GM12878 (cell line): Measurements from ENCODE around the gene FOLR2. TPM values are rescaled to one million over a fixed set of nuclear protein-coding genes. Genes with fewer than 3 reads are reported as not detected.

Experiments
- ATAC-seq: fragments of 200-7000 bp; cut with Tn5 transposase; 3 replicates; pipeline ENCODE4 v1.9.1; 2020; ENCODE audit warnings: mild to moderate bottlenecking, moderate library complexity
- BruUV-seq: library from RNA; stranded (reverse); fragments of 400-500 nt; replicated peaks from 2 replicates; lab custom pipeline; 2021; lab: Mats Ljungman, UMichigan
- CTCF ChIA-PET: fragments of 300-600 bp; sonication (Branson Sonifier 250); formaldehyde crosslinking; extraction: SDS; loops from one replicate; lab custom pipeline; 2021; ENCODE audit warnings: inconsistent platforms; lab: Yijun Ruan, JAX
- POLR2A ChIA-PET: fragments of 350-600 bp; formaldehyde crosslinking; extraction: SDS; loops from one replicate; lab custom pipeline; 2021; ENCODE audit warnings: inconsistent platforms; lab: Charles Lee
- RAD21 ChIA-PET: fragments of 300-600 bp; sonication (Branson Sonifier 250); formaldehyde crosslinking; loops from one replicate; lab custom pipeline; 2023; ENCODE audit warnings: antibody characterized with exemption; ENCODE audit not compliant: unreplicated experiment; lab: Charles Lee
- SMC1A ChIA-PET: fragments of 300-600 bp; sonication (Branson Sonifier 250); formaldehyde crosslinking; loops from one replicate; lab custom pipeline; 2023; ENCODE audit not compliant: unreplicated experiment, uncharacterized antibody; lab: Charles Lee
- DNase-seq: peaks from one replicate; pipeline ENCODE4 v3.0.0-alpha.2; 2011; ENCODE audit warnings: low read depth, low spot score
- FAIRE-seq: peaks from 3 replicates; lab custom pipeline; 2011; peaks lifted over from hg19 to GRCh38; lab: Jason Lieb, UNC
- H2AFZ ChIP-seq: 2 replicates; pipeline ENCODE4 v1.6.0; 2011; ENCODE audit warnings: low read depth, low read length, control low read depth; ENCODE audit not compliant: control insufficient read depth
- H3K27ac ChIP-seq: 2 replicates; pipeline ENCODE4 v1.5.1; 2011; ENCODE audit warnings: control low read depth; ENCODE audit not compliant: control insufficient read depth, insufficient read depth
- H3K27me3 ChIP-seq, 2 experiments: replicated peaks in 1 of 2; 2 replicates each; pipeline versions ENCODE4 v1.6.0 to v1.6.1; 2011; ENCODE audit warnings: low read length in 1 of 2; ENCODE audit not compliant: control insufficient read depth in 2 of 2, insufficient read depth in 2 of 2
- H3K36me3 ChIP-seq, 2 experiments: 2 replicates each; pipeline ENCODE4 v1.5.1; 2011; ENCODE audit warnings: low read length in 1 of 2; ENCODE audit not compliant: control insufficient read depth in 2 of 2, insufficient read depth in 2 of 2
- H3K4me1 ChIP-seq: 2 replicates; pipeline ENCODE4 v1.6.1; 2011; ENCODE audit warnings: mild to moderate bottlenecking, low read length, moderate library complexity, mixed read lengths; ENCODE audit not compliant: control insufficient read depth, insufficient read depth
- H3K4me2 ChIP-seq: 2 replicates; pipeline ENCODE4 v1.6.0; 2011; ENCODE audit warnings: control low read depth; ENCODE audit not compliant: control insufficient read depth, insufficient read depth
- H3K4me3 ChIP-seq: fragments of 200-600 bp; sonication (generic); 2 replicates; pipeline ENCODE4 v1.5.1; 2016
- H3K79me2 ChIP-seq: 2 replicates; pipeline ENCODE4 v1.6.0; 2011; ENCODE audit warnings: low read length; ENCODE audit not compliant: control insufficient read depth, insufficient read depth
- H3K9ac ChIP-seq: 2 replicates; pipeline ENCODE4 v1.8.0; 2011; ENCODE audit warnings: low read length, control low read depth, mixed read lengths; ENCODE audit not compliant: control insufficient read depth, insufficient read depth
- H3K9me3 ChIP-seq: replicated peaks from 3 replicates; pipeline ENCODE4 v1.5.1; 2011; ENCODE audit warnings: mild to moderate bottlenecking, low read length; ENCODE audit not compliant: control insufficient read depth, insufficient read depth
- H4K20me1 ChIP-seq: 2 replicates; pipeline ENCODE4 v1.6.0; 2011; ENCODE audit not compliant: control insufficient read depth, insufficient read depth
- CEBPB ChIP-seq, 2 experiments: fragments of 150-350 bp in 1 of 2; IDR thresholded peaks; 2 replicates each; pipeline ENCODE4 v1.6.1; 2012 to 2014; ENCODE audit warnings: low read depth in 2 of 2, low read length in 2 of 2, borderline replicate concordance in 1 of 2, inconsistent platforms in 1 of 2
- EGR1 ChIP-seq, 2 experiments: IDR thresholded peaks; 1 replicate in 1 of 2; 2 replicates in 1 of 2; pipeline ENCODE4 v1.6.1; 2011 to 2012; ENCODE audit warnings: low read depth in 2 of 2, low read length in 2 of 2, borderline replicate concordance in 1 of 2, mild to moderate bottlenecking in 1 of 2, moderate library complexity in 1 of 2
- IKZF1 ChIP-seq: fragments of 450-650 bp; conservative IDR thresholded peaks from 2 replicates; pipeline ENCODE4 v1.6.1; 2017; ENCODE audit warnings: antibody characterized with exemption, mild to moderate bottlenecking
- KLF5 ChIP-seq: fragments of 450-650 bp; IDR thresholded peaks from 2 replicates; pipeline ENCODE4 v1.6.1; 2014; ENCODE audit warnings: mild to moderate bottlenecking; ENCODE audit not compliant: partially characterized antibody
- LARP7 ChIP-seq: fragments of 450-650 bp; IDR thresholded peaks from 2 replicates; pipeline ENCODE4 v1.6.1; 2017; ENCODE audit warnings: mild to moderate bottlenecking
- NFIC ChIP-seq: IDR thresholded peaks from 2 replicates; pipeline ENCODE4 v1.6.1; 2012; ENCODE audit warnings: low read depth, mild to moderate bottlenecking, inconsistent platforms, low read length, moderate library complexity
- WGBS: methylation state at CpG from one replicate; pipeline ENCODE4 v1.1.6; 2016; ENCODE audit warnings: low lambda C conversion rate; ENCODE audit not compliant: insufficient replicate concordance, insufficient coverage; ENCODE audit errors: missing lambda C conversion rate; 5-methylcytosine and 5-hydroxymethylcytosine counted together
- in situ Hi-C: fragments of 300-500 bp; cut with MboI; formaldehyde crosslinking; loops from 9 replicates; pipeline ENCODE4 v1.14.3; 2018; ENCODE audit warnings: mixed read lengths
- intact Hi-C: fragments of 100-400 bp; cut with micrococcal nuclease; formaldehyde crosslinking; loops from one replicate; pipeline ENCODE4 v1.14.2; 2022; ENCODE audit not compliant: unreplicated experiment
- polyA plus RNA-seq, 11 experiments: library from polyadenylated mRNA; depleted of rRNA in 4 of 11; unstranded in 6 of 11; stranded (reverse) in 5 of 11; fragments of >200 nt; fragmentation: Nextera tagmentation in 4 of 11; fragmentation: Illumina TruSeq in 1 of 11; extraction: Ambion mirVana in 4 of 11; extraction: Trizol in 1 of 11; gene quantifications; 1 replicate in 1 of 11; 2 replicates in 10 of 11; pipeline versions ENCODE4 v1.2.1 to v1.2.3, GENCODE V29; 2011 to 2016; ENCODE audit warnings: inconsistent platforms in 2 of 11, missing spikeins in 2 of 11, low read depth in 1 of 11
- total RNA-seq, 4 experiments: library from RNA; depleted of rRNA in 3 of 4; stranded (reverse); fragments of >200 nt in 3 of 4; fragmentation: Illumina TruSeq in 1 of 4; extraction: Trizol in 1 of 4; gene quantifications; 2 replicates each; pipeline versions ENCODE4 v1.2.1 to v1.2.3, GENCODE V29; 2013 to 2021
- TF ChIP-seq, protein P1 (sequence below): fragments of 450-650 bp; IDR thresholded peaks from 2 replicates; pipeline ENCODE4 v1.6.1; 2017; ENCODE audit warnings: antibody characterized with exemption, mild to moderate bottlenecking, moderate library complexity
- TF ChIP-seq, protein P2 (sequence below): fragments of 450-650 bp; IDR thresholded peaks from 2 replicates; pipeline ENCODE4 v1.6.1; 2018; ENCODE audit warnings: borderline replicate concordance, mild to moderate bottlenecking; ENCODE audit not compliant: partially characterized antibody

Gene FOLR2
- total and polyA plus RNA-seq, 10 of the 15 experiments (the other 5 are each of a cell fraction or from before 2014, with no cell fraction given): 0.10 to 11.1 (median 1.9) TPM

DNA sequence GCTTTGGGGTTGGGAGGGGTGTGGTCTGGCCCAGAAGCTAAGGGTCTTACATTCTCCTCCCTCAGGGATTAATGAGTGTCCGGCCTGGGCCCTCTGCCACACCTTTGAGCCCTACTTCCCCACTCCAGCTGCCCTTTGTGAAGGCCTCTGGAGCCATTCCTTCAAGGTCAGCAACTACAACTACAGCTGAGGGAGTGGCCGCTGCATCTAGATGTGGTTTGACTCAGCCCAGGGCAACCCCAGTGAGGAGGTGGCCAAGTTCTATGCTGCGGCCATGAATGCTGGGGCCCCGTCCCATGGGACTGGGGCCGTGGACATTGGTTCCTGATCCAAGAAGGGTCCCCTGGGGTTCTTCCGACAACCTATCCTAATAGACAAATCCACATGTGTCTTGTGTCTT lies 38.9 kb upstream of the FOLR2 start (continued):
- TF ChIP-seq, protein P1, sequence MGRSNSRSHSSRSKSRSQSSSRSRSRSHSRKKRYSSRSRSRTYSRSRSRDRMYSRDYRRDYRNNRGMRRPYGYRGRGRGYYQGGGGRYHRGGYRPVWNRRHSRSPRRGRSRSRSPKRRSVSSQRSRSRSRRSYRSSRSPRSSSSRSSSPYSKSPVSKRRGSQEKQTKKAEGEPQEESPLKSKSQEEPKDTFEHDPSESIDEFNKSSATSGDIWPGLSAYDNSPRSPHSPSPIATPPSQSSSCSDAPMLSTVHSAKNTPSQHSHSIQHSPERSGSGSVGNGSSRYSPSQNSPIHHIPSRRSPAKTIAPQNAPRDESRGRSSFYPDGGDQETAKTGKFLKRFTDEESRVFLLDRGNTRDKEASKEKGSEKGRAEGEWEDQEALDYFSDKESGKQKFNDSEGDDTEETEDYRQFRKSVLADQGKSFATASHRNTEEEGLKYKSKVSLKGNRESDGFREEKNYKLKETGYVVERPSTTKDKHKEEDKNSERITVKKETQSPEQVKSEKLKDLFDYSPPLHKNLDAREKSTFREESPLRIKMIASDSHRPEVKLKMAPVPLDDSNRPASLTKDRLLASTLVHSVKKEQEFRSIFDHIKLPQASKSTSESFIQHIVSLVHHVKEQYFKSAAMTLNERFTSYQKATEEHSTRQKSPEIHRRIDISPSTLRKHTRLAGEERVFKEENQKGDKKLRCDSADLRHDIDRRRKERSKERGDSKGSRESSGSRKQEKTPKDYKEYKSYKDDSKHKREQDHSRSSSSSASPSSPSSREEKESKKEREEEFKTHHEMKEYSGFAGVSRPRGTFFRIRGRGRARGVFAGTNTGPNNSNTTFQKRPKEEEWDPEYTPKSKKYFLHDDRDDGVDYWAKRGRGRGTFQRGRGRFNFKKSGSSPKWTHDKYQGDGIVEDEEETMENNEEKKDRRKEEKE: no peak
- TF ChIP-seq, protein P2, sequence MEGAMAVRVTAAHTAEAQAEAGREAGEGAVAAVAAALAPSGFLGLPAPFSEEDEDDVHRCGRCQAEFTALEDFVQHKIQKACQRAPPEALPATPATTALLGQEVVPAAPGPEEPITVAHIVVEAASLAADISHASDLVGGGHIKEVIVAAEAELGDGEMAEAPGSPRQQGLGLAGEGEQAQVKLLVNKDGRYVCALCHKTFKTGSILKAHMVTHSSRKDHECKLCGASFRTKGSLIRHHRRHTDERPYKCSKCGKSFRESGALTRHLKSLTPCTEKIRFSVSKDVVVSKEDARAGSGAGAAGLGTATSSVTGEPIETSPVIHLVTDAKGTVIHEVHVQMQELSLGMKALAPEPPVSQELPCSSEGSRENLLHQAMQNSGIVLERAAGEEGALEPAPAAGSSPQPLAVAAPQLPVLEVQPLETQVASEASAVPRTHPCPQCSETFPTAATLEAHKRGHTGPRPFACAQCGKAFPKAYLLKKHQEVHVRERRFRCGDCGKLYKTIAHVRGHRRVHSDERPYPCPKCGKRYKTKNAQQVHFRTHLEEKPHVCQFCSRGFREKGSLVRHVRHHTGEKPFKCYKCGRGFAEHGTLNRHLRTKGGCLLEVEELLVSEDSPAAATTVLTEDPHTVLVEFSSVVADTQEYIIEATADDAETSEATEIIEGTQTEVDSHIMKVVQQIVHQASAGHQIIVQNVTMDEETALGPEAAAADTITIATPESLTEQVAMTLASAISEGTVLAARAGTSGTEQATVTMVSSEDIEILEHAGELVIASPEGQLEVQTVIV: no peak

DNA sequence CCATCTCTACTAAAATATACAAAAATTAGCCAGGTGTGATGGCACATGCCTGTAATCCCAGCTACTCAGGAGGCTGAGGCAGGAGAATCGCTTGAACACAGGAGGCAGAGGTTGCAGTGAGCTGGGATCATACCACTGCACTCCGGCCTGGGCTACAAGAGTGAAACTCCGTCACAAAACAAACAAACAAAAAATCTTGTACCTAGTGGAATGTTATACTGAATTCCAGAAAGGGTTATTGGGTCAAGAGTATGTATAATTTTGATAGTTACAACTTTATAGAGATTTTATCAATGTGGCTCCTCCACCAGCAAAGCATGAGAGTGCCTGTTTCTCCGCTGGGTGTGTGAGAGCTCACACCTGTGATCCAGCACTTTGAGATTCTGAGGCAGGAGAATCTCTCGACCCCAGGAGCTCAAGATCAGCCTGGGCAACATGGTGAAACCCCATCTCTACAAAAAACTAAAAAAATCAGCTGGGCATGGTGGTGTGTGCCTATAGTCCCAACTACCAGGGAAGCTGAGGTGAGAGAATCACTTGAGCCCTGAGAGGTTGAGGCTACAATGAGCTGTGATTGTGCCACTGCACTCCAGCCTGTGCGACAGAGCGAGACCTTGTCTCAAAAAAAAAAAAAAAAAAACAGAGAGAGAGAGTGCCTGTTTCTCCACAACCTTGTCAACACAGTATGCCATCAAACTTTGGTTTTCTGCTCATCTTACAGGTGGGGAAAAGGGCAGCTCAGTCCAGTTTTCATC lies 37.4 kb upstream of the FOLR2 start:
- no peaks in the 10 kb centered on the region for H3K9me3 ChIP-seq
- H3K4me1 ChIP-seq: peaks cover 5% of the 10 kb centered on the region; the same call in 1 of the 2 replicates
- intact Hi-C loops: no loop called here
- no peaks in the 10 kb centered on the region for H3K36me3 ChIP-seq
- RAD21 ChIA-PET: interaction anchor here (0.9 kb wide), 1 partner anchor 276 kb away, joined by 3 read pairs; no protein-coding TSS in a partner anchor
- POLR2A ChIA-PET: no interaction called here
- ATAC-seq: no peak
- no peaks in the 10 kb centered on the region for H4K20me1 ChIP-seq
- no TSS peak for BruUV-seq
- H3K27ac ChIP-seq: no peak overlapping the region
- 65% methylated on average over 6 of the region's 7 CpGs for WGBS
- H3K4me3 ChIP-seq: no peak overlapping the region
- no peaks in the 10 kb centered on the region for H3K79me2 ChIP-seq
- in situ Hi-C loops: no loop called here
- no peak for DNase-seq
- no peak for FAIRE-seq
- no peak overlapping the region for H3K4me2 ChIP-seq
- CTCF ChIA-PET: interaction anchor here (1.0 to 1.8 kb wide), 4 partner anchors 12 to 252 kb away, joined by 3 to 7 read pairs (median 4); no protein-coding TSS in a partner anchor
- SMC1A ChIA-PET: interaction anchor here (1.7 kb wide), 1 partner anchor 12 kb away, joined by 5 read pairs; no protein-coding TSS in a partner anchor
- H3K27me3 ChIP-seq: no peaks in the 10 kb centered on the region; a peak in 1 of 4 replicates
- H2AFZ ChIP-seq: no peak overlapping the region
- H3K9ac ChIP-seq: no peak overlapping the region
- TF ChIP-seq CEBPB (IDR thresholded peaks at IDR 0.05; ENCODE audit: borderline replicate concordance in 1 of 2, low read depth in 2 of 2, low read length in 2 of 2): no peak
- TF ChIP-seq, protein P2: no peak
- TF ChIP-seq IKZF1: no peak
- no peak for TF ChIP-seq NFIC
- TF ChIP-seq LARP7: no peak
- TF ChIP-seq KLF5: no peak
- no peak for TF ChIP-seq EGR1 (IDR thresholded peaks at IDR 0.05; ENCODE audit: borderline replicate concordance in 1 of 2, low read depth in 2 of 2, low read length in 2 of 2)
- TF ChIP-seq, protein P1: no peak
